GM19023 (cell line): ENCODE results near the gene JAM2.
"Not testable (repeated sequence)": the region's sequence is repeated elsewhere in the genome, so short reads cannot be mapped to it uniquely, and the experiment has no call there.

Experiments used
- ATAC-seq: cut with Tn5 transposase; IDR thresholded peaks from one replicate; pipeline ENCODE4 v1.9.1; 2021; ENCODE audit warnings: mild to moderate bottlenecking, moderate library complexity; ENCODE audit not compliant: unreplicated experiment

The JAM2 gene

DNA sequence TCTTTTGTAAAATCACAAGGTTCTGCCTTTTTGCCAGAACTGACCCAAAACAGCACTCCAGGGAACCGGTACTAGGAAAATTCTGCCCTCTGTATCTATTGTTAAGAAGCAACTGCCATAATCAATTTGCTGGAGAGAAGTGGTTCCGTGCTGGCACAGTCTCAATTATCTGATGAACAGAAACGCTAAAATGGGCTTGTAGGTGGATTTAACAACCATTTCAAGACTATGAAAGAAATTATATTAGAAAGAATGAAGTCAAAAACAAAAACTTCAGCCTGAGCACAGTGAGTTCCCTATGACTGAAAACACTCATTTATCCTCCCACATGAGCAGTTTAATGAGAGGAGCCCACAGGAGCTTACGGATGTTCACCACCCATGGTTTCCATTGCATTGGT, 4.4 kb downstream of the JAM2 start:
- ATAC-seq: no peak

- ATAC-seq: no peak
Observed at GRCh38 chr21:25646474-25646873, 7.4 kb downstream of the JAM2 start.

DNA sequence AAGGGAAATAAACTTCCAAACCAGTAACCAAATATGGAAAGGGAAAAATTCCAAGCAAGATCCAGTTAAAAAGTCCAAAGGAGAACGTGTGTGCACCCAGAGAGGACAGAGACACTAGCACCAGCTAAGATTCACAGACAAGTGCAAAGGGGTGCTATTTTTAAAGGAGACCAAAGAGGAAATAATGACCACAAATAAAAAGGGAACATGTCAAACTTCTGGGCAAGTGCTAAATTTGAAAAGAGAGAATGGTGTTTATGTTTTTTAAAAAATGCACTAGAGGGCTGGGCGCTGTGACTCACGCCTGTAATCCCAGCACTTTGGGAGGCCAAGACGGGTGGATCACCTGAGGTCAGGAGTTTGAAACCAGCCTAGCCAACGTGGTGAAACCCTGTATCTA, 8.6 kb downstream of the JAM2 start:
- no peak for ATAC-seq

- no peak for ATAC-seq
Observed at GRCh38 chr21:25649146-25649545, 10.1 kb downstream of the JAM2 start.

- no peak for ATAC-seq
Observed at GRCh38 chr21:25656412-25656811, 17.4 kb downstream of the JAM2 start.

GRCh38 chr21:25657140-25657539, 18.1 kb downstream of the JAM2 start:
- ATAC-seq: no peak

DNA sequence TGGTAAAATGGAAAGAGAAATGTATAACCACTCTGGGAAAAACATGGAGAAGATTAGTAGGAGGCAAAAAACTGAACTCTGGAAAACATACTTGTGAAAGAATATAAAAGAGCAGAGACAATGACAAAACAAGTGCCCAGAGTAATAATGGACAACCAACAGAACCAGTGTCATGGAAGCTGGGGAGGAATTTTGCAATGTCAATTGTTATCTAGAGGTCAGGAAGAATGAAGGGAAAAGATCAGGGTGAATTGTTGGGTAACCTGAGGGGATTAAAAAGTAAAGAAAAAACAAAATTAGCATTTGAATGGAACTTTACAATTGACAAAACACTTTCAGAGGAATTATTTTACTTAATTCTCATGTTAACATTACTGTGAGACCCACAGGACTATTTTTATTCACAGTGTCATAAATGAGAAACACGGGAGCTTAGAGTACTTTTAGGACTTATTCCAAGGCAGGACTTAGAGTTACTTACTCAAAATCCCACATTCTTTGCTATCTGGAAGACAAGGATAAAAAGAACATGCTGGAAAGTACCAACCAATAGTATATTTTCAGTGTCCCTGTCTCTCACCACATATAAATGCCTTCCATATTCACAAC, 19.5 kb downstream of the JAM2 start:
- ATAC-seq: no peak

DNA sequence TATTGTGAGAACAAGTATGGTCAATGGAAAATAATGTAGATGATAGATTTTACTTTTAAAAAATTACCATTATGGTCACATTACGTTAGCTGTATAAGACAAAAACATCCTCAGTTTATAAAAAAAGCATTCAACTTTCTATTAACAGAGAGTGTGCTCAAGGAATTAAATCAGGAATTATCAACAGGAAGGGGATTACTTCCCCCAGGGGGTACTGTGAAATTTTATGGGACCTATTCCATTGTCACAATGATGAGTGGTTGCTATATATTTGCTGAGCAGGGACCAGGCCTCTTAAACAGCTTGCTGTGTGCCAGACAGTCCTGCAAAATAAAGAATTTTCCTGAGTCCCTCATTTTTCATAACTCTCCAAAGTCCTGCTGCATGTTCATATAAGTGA, 21.2 kb downstream of the JAM2 start:
- no peak for ATAC-seq

GRCh38 chr21:25664491-25664931, 25.5 kb downstream of the JAM2 start:
- no peak for ATAC-seq

DNA sequence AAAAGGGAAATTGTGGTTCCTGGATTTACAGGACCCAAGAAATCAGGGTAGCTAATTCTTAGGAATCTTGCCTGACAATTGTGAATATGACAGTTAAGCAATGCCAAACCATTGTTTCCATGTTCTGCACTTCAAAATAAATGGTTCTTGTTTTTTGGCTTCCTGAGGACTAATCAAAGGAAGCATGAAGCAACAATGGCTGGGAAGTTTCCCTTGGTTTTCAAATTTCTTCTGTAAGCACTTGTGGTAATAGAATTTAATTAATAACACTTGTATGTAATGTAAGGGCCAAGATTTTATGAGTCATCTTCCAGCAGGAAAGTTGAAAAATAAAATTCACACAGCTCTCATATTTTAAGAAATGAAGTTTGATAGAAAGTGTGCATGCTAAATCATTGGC, 31.7 kb downstream of the JAM2 start:
- no peak for ATAC-seq

DNA sequence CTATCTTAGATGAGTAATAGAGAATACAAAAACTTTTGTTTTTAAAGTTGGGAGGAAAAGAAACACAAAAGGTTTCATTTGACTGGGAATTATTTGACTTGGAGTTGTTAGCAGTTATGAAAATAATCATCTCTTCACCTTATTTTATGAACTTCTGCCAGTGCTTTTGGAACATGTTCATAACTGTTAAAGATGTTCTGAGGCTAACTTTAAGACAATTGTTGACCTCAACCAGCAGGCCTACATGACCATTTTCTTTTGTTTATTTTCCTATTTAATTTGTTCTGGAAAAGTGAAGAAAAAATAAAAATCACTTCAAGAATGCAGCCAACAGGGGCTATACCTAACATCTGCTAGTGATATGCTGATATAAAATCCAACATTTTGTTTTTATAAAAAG, 37.4 kb downstream of the JAM2 start:
- ATAC-seq: no peak

DNA sequence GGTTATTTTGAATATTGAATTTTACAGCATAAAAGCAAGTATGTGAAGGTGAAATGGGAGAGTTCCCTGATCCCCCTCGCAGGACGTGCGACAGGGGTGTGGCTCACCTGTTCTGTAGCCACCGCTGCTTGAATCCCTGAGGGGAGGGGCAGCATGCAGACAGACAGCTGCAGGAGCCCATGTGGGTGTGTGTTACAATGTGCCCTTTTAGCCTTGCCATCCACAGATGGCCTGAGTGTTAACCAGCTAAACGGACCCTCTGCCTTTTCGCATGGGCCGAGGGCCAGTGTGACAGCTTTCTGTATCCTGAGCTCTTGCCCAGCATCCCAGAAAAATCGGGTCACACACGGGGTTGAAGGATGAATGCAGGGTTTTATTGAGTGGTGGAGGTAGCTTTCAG, 43.3 kb downstream of the JAM2 start:
- ATAC-seq: no peak

DNA sequence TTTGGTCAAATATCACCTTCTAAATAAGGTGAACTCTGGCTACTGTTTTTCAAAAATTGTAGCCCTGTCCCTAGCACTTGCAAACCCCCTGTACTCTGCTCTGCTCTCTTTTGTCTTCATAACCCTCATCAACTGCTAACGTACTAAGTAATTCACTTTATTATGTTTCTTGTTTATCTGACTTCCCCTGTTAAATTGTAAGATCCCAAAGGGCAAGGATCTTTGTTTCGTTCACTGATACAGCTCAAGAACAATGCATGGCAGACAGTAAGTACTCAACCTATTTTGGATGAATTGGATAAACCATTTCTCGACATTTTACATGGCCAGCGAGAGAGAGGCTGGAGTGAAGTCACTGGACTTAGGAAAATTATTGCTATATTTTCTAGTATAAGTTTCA, 48.7 kb downstream of the JAM2 start:
- ATAC-seq: no peak

GRCh38 chr21:25688275-25689155, 49.5 kb downstream of the JAM2 start:
- ATAC-seq: no peak

DNA sequence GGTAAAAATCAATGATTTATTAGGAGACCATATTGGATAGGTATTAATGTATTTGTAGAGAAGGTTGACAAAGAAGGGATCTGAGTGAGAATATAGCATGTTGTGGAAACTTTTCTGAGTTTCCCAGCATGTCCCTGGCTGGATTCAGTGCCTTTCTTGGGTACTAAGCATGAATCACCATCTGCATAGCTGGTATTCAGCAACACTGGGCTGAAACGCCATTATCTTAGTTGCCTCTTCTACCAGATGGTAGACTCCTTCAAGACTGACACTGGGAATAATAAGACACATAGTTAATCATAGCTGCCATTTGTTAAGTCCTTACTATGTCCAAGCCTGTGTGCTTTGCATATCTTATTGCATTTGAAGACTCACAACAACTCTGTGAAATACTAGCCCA, 50.2 kb downstream of the JAM2 start:
- ATAC-seq: no peak

- ATAC-seq: no peak
Observed at GRCh38 chr21:25691976-25692375, 52.9 kb downstream of the JAM2 start.

DNA sequence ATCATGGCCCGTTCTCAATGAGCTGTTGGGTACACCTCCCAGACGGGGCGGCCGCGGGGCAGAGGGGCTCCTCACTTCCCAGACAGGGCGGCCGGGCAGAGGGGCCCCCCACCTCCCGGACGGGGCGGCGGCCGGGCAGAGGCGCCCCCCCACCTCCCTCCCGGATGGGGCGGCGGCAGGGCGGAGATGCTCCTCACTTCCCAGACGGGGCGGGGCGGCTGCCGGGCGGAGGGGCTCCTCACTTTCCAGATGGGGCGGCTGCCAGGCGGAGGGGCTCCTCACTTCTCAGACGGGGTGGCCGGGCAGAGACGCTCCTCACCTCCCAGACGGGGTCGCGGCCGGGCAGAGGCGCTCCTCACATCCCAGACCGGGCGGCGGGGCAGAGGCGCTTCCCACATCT, 56.4 kb downstream of the JAM2 start:
- ATAC-seq: not testable (repeated sequence)

DNA sequence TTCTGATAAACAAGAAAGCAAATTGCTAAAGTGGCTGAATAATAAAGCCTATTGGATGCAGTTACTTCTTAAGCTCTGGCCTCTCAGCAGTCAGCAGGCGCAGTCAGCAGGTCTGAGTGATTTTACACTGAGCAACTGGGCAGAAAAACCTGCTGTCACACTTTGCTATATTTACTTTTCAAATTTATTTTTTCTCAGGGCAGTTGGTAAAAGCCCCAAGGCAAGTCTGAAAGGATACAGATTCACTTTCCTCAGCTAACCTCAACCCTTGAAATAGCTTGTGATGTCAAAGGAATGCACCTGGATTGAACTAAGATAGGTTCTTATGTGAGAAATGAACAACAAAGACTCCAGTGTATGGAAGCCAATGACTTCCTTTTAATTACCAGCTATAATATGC, 61.7 kb downstream of the JAM2 start:
- ATAC-seq: no peak

- no peak for ATAC-seq
Observed at GRCh38 chr21:25701529-25701928, 62.5 kb downstream of the JAM2 start.

DNA sequence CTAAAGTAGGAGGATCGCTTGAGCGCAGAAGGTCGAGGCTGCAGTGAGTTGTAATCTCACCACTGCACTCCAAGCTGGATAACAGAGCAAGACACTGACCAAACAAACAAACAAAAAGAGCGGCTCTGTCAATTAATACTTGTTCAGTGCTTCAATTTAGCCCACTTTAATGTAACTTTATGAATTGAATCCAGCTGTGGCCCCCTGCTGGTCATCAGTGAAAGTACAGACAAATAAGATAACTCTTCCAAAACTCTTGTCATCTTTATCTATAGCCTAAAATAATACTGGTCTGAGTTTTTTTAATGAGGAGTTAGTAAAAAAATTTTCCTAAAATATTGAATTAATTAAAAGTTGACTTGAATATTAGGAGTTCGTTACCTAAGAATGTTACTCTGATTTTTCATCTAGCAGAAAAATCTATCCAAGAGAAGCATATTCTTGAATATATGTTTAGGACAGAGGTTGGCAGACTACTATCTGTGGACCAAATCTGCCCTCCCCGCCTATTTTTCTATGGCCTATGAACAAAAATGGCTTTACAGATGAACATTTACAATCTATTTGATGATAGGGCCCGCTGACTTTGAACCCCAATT, 69.5 kb downstream of the JAM2 start:
- no peak for ATAC-seq

- no peak for ATAC-seq
Observed at GRCh38 chr21:25709684-25710265, 70.7 kb downstream of the JAM2 start.

DNA sequence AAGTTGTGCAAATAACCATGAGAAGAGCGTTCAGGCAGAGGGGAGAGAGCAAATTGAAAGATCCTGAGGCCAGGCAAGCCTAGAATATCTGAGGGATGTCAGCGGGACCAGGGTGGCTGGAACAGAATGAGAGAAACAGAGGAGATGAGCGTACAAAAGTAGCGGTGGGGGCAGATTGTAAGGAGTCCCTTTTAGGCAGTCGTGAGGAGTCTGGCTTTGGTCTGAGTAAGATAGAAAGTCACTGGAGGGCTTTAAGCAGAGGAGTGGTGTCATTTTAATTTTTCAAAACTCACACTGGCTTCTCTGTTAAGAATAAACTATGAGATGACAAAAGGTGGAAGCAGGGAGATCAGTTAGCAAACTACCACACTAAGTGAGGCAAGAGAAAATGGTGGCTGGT, 71.5 kb downstream of the JAM2 start:
- no peak for ATAC-seq
